Activated T-helper 17 cell treated with anti-CD3 and anti-CD28 coated beads, Interleukin-2, amount 50 U/mL, for 72 hours (primary cell): Measurements from ENCODE around the gene TNF. TPM values are rescaled to one million over a fixed set of nuclear protein-coding genes. Genes with fewer than 3 reads are reported as not detected.
A peak's percentile ranks its signal among the peaks of the same experiment; 100 is the strongest.

Source experiments
- ATAC-seq: fragments of 150-1000 bp; cut with Tn5 transposase; replicated peaks from 2 replicates; pipeline ENCODE4 v1.10.0; 2021; ENCODE audit warnings: mild to moderate bottlenecking, moderate library complexity
- H3K27ac Mint-ChIP-seq: one replicate; pipeline ENCODE4 v1.8.0; 2022; ENCODE audit warnings: mixed read lengths
- H3K27me3 Mint-ChIP-seq: one replicate; pipeline ENCODE4 v1.8.0; 2022; ENCODE audit warnings: mixed read lengths
- H3K36me3 Mint-ChIP-seq: one replicate; pipeline ENCODE4 v1.8.0; 2022; ENCODE audit warnings: low read depth, mild to moderate bottlenecking, mixed read lengths
- H3K4me1 Mint-ChIP-seq: one replicate; pipeline ENCODE4 v1.8.0; 2022; ENCODE audit warnings: mixed read lengths
- H3K4me3 Mint-ChIP-seq: one replicate; pipeline ENCODE4 v1.8.0; 2022; ENCODE audit warnings: mild to moderate bottlenecking, mixed read lengths
- H3K9me3 Mint-ChIP-seq: one replicate; pipeline ENCODE4 v1.8.0; 2022; ENCODE audit warnings: mixed read lengths
- total RNA-seq, 2 donors: library from RNA; stranded (reverse); gene quantifications; one replicate each; pipeline ENCODE4 v1.2.3, GENCODE V29; 2022

The TNF gene
- total RNA-seq, 2 donors from 2014 or later, result 69.5 to 199 TPM

DNA sequence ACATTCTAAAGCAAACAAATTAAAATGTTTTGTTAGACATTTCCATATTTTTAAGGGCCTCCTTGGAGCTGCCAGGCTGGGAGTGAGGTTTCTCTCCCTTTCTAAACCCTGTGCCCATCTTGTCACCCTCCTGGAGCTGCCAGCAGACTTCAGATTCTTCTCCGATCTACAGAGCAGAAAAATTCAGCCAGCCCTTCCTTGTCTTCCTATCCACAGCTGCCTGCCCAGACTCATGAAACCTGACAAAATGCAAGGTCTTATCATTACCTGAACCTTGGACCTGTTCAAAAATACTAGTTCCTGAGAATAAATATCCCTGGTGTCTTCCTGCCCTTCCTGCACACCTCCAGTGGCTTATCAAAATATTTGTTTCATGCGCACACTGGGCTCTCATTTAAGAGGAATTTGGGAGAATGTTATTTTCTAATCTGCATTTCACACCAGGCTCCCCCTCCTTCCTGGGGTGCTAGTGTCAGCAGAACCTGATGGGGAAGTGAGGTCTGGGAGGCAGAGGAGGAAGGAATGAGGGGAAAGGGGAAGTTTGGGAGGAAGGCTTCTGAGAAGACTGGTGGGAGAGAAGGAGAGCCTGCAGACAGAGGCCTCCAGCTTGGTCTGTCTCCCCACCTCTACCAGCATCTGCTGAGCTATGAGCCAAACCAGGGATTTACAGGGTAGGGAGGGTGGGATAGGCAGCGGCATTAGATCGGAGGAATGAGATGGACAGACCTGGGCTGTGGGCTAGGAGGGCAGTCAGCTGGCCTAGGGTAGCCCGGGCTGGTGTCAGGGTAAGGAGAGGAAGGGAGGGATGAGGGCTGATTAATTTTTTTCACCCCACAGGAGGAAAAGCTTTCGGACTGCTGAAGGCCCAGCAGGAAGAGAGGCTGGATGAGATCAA, 39.6 kb downstream of the TNF start, which contains the start of gene AIF1:
AIF1 (plus strand) TSS at position 551 of the 895 bp plus-strand sequence; CDS start at position 647, 96 bp downstream.
- peak within 1 kb of the TSS; percentile 56 for H3K4me3 Mint-ChIP-seq
- peak within 1 kb of the TSS; percentile 67 for H3K27ac Mint-ChIP-seq
- H3K9me3 Mint-ChIP-seq, result no peaks in the 10 kb centered on the region
- peaks cover 15% of the 10 kb centered on the region for H3K4me1 Mint-ChIP-seq
- no peak for ATAC-seq
- H3K36me3 Mint-ChIP-seq, result peaks cover 5% of the 10 kb centered on the region
- no peaks in the 10 kb centered on the region for H3K27me3 Mint-ChIP-seq

DNA sequence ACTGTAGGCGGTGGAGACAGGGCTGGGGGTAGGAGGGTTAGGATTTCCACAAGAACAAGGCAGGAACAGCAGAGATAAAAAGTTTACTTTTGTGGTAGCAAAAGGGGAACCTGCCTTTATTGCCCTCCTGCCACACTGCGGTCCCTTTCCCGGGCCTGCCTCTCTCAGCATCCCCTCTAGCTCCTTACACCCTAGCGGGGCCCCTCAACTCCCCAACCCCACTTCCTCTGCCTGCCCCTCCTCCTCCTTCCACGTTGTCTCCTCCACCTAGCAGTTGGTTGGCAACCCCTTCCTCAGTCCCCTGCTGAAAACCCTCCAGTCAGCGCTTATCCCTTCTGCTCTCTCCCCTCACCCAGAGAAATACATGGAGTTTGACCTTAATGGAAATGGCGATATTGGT, 40.4 kb downstream of the TNF start:
- H3K9me3 Mint-ChIP-seq, result no peaks in the 10 kb centered on the region
- peak overlapping the region; percentile 67 for H3K27ac Mint-ChIP-seq
- ATAC-seq, result no peak
- H3K4me1 Mint-ChIP-seq, result peaks cover 15% of the 10 kb centered on the region
- no peaks in the 10 kb centered on the region for H3K27me3 Mint-ChIP-seq
- H3K36me3 Mint-ChIP-seq, result peaks cover 10% of the 10 kb centered on the region
- H3K4me3 Mint-ChIP-seq, result peak overlapping the region; percentile 56

DNA sequence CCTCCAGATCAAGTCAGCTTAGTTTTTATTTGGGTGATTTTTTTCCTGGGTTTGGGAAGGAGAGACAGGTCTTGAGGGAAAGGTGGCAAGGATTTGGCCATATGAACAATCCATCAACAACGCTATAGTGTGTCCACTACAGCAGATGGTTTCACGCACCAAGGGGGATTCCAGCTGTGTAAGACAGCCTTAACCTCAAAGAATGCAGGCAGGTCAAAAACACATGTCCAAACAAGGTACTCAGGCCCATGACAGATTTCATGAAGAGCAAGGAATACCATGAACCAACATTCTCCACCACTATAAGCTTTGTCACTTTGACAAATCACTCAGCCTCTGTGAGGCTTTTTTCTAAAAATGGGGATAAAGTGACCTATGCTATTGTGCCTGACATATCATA, 41.6 kb downstream of the TNF start:
- H3K27ac Mint-ChIP-seq, result peak overlapping the region; percentile 67
- no peak for ATAC-seq
- H3K9me3 Mint-ChIP-seq, result no peaks in the 10 kb centered on the region

DNA sequence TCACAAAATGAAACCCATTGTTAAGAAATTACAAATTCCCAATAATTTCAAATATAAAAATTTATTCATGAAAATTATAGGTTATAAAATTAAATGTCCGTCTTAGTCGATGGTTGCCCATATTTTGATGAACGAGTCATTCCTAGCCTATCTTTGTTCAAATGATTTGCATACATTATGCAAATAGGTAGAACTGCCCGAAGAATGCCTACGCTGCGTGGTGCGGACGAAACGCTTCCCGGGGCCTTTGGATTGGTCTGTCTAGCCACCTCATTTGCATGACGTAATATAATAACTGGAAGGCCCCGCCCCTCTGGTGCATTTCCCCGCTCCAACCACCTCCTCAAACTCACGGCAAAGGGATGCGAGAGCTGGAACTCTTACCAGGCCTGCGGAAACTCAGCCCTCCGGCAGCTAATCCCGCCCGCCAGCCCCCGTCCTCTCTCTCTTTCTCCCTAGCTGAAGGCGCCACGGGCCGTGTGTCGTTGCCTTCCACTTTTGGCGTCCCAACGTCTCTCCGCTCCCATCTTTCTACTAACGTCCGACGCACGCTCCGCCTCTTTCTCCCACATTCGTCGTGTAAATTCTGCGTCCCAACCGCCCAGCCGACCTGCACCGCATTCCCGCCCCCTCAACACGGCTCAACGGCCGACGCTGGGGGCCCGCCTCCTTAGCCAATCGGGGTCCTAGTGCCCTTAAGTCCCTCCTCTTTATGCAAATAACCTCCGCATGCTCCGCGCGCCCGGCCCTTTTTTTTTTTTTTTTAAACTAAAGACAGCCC, 44.6 kb downstream of the TNF start:
- Mint-ChIP-seq H3K36me3 (peaks cover 53% of the 10 kb centered on the region), H3K4me3 (peak overlapping the region; percentile 82), H3K9me3 (no peaks in the 10 kb centered on the region), H3K27ac (peak overlapping the region; percentile 96), H3K27me3 (no peaks in the 10 kb centered on the region), H3K4me1 (peaks cover 32% of the 10 kb centered on the region)
- ATAC-seq, result peak; percentile 86

More for the DNA sequence above, 41.6 kb downstream of the TNF start:
- peaks cover 20% of the 10 kb centered on the region for H3K4me1 Mint-ChIP-seq
- peak overlapping the region; percentile 56 for H3K4me3 Mint-ChIP-seq
- H3K27me3 Mint-ChIP-seq, result no peaks in the 10 kb centered on the region
- H3K36me3 Mint-ChIP-seq, result peaks cover 23% of the 10 kb centered on the region

DNA sequence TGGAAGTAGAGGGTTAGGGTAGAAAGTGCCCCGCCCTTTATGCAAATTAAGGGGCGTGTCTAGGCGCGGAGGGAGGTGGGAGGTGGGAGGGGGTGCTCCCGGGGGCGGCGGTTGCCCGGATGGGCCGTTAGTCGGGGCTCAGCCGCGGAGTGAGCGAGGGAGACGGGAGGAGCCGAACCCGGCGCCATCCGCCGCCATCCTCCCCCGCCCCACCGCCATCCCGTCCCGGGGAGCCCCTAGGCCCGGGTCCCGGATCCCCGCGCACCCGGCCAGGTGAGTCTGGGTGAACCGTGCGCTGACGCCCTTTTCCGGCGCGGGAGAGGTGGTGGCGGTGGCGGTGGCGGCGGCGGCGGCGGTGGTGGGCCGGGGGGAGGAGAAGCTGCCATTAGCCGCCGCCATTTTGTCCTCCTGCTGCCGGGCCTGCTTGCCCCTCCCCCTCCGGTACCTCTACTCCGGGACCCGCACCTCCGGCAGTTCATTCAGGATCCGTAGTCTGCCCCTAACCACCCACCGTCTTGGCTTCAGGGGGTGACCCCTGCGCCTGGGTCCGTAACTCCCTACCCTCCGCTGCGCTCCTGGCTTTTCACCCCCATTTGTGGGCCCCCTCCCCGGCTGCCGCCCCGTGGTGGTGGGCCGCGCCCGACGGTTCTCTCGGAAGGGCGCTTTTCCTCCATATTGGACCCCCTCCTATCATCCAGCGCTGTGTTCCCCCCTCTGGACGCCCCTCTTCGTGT, 45.4 kb downstream of the TNF start, which contains the start of gene PRRC2A:
PRRC2A (plus strand) TSS at position 130 of the 734 bp plus-strand sequence. CDS start 2,075 bp downstream, outside the sequence.
- Mint-ChIP-seq H3K27me3 (no peaks in the 10 kb centered on the region), H3K27ac (peak within 1 kb of the TSS; percentile 96), H3K4me1 (peaks cover 32% of the 10 kb centered on the region), H3K36me3 (peaks cover 60% of the 10 kb centered on the region), H3K9me3 (no peaks in the 10 kb centered on the region), H3K4me3 (peak within 1 kb of the TSS; percentile 82)
- peak; percentile 37 for ATAC-seq

DNA sequence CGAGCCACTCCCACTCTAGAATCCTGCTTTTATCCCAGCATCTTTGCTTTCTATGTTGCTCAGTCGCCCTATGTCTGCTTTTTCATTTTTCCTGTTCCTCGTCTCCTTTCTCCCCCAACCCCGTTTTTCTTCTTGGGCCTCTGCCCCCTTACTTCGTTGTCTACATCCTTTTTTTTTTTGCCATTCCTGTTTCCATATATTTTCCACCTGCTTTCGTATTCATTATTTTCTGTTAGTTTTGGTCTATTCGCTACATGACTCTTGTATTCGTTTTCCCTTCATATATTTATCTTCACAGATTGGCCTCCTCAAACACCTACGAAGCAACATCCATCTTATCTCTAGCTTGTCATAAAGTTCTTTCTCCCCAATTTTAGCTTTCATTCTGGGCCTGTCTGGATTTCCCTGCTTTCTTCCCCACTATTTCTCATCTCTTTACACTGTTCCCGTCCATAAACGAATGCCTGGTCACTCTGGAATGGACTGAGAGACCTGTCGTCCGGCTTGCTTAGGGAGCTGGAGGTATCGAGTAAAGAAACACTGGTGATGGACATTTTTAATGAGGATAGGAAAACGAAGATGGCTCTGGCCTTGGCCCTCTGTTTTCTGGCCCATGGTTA, 46.1 kb downstream of the TNF start:
- Mint-ChIP-seq H3K9me3 (no peaks in the 10 kb centered on the region), H3K4me1 (peaks cover 30% of the 10 kb centered on the region), H3K4me3 (peak overlapping the region; percentile 82), H3K27ac (peak overlapping the region; percentile 96), H3K36me3 (peaks cover 67% of the 10 kb centered on the region), H3K27me3 (no peaks in the 10 kb centered on the region)
- no peak for ATAC-seq

DNA sequence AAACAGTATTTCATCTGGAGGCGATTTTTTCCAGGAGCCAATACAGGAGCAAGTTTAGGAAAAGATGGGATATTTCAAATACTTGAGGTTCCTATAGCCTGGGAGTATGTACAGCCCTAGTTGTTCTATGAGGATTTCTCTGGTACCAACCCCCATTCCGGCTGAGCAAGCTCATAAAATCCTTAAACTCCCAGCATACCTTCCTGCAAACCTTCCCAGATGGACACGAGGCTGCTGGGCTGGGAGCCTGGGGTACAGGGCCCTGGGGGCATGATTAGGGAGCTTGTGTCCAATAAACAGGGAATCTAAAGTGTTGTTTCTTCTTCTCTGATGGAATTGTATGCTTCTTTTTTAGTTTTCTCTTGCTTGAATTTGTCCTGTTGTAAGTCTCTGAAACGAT, 46.6 kb downstream of the TNF start:
- ATAC-seq, result no peak
- Mint-ChIP-seq H3K4me3 (peak overlapping the region; percentile 82), H3K36me3 (peaks cover 73% of the 10 kb centered on the region), H3K4me1 (peaks cover 27% of the 10 kb centered on the region), H3K9me3 (no peaks in the 10 kb centered on the region), H3K27ac (peak overlapping the region; percentile 96), H3K27me3 (no peaks in the 10 kb centered on the region)

DNA sequence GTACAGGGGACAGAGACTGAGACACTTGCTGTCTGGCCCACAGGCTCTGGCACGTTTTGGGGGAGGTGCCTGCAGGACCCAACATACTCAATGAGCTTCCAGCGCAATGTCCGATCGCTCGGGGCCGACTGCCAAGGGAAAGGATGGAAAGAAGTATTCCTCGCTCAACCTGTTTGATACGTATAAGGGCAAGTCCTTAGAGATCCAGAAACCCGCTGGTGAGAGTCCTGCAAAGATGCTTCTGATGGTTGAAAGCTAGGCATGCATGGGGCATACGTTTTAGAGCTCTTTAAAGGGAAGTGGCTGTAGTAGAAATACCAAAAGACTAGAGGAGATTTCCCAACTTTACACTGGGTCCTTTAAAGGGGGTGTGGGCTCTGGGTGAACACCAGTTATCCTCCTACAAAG, 47.3 kb downstream of the TNF start:
- H3K36me3 Mint-ChIP-seq, result peaks cover 80% of the 10 kb centered on the region
- H3K4me3 Mint-ChIP-seq, result peak overlapping the region; percentile 82
- no peak for ATAC-seq
- no peaks in the 10 kb centered on the region for H3K27me3 Mint-ChIP-seq
- peaks cover 27% of the 10 kb centered on the region for H3K4me1 Mint-ChIP-seq
- H3K9me3 Mint-ChIP-seq, result no peaks in the 10 kb centered on the region
- H3K27ac Mint-ChIP-seq, result peak overlapping the region; percentile 96

DNA sequence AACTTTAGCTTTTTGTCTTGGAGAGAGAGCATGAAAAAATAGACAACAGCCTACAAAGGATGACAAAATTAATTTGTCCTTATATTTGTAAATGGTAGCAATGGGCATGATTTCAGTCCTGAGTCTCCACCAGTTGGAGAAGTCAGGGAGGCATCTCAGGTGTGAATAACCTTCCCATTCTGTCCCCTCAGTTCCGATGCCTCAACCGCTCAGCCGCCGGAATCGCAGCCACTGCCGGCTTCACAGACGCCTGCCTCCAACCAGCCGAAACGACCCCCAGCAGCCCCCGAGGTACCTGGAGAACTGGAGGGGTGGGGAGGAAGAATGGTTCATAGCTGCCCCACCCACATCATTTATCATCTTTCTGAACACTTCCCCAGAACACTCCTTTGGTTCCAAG, 48.7 kb downstream of the TNF start:
- H3K27ac Mint-ChIP-seq, result peak overlapping the region; percentile 22
- H3K27me3 Mint-ChIP-seq, result no peaks in the 10 kb centered on the region
- no peak for ATAC-seq
- no peaks in the 10 kb centered on the region for H3K9me3 Mint-ChIP-seq
- H3K36me3 Mint-ChIP-seq, result peaks cover 93% of the 10 kb centered on the region
- peaks cover 27% of the 10 kb centered on the region for H3K4me1 Mint-ChIP-seq
- H3K4me3 Mint-ChIP-seq, result no peak overlapping the region

DNA sequence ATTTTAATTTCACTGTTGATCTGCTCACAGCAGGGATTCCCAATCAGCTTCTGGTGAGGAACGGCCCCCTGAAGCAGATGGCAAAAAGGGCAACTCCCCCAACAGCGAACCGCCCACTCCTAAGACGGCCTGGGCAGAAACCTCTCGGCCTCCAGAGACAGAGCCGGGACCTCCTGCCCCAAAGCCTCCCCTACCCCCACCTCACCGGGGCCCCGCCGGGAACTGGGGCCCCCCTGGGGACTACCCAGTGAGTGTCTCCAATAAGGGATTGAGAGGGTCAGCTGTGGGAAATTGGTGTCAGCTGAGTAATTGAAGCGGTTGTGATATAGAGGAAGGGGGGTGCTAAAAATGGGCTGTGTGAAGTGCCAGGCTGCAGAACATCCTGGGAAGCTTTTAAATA, 51.6 kb downstream of the TNF start:
- no peak for ATAC-seq

DNA sequence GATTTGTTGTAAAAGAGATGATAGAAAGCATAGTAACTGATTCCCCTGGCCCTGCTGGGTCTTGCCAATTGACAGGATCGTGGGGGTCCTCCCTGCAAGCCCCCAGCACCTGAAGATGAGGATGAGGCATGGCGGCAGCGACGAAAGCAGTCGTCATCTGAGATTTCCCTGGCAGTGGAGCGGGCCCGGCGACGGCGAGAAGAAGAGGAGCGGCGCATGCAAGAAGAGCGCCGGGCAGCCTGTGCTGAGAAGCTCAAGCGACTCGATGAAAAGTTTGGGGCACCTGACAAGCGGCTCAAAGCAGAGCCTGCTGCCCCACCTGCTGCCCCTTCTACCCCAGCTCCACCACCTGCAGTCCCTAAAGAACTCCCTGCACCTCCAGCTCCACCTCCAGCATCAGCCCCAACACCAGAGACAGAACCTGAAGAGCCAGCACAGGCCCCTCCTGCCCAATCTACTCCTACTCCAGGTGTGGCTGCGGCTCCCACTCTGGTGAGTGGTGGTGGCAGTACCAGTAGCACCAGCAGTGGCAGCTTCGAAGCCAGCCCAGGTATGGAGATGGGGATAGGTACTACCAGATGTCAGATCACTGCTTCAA, 52.4 kb downstream of the TNF start:
- no peak overlapping the region for H3K4me3 Mint-ChIP-seq
- H3K9me3 Mint-ChIP-seq, result no peaks in the 10 kb centered on the region
- ATAC-seq, result no peak
- no peaks in the 10 kb centered on the region for H3K27me3 Mint-ChIP-seq
- peak overlapping the region; percentile 73 for H3K27ac Mint-ChIP-seq
- peaks cover 100% of the 10 kb centered on the region for H3K36me3 Mint-ChIP-seq
- peaks cover 10% of the 10 kb centered on the region for H3K4me1 Mint-ChIP-seq

More for the DNA sequence above, 51.6 kb downstream of the TNF start:
- no peak overlapping the region for H3K4me3 Mint-ChIP-seq
- peaks cover 100% of the 10 kb centered on the region for H3K36me3 Mint-ChIP-seq
- no peaks in the 10 kb centered on the region for H3K9me3 Mint-ChIP-seq
- no peaks in the 10 kb centered on the region for H3K27me3 Mint-ChIP-seq
- H3K4me1 Mint-ChIP-seq, result peaks cover 18% of the 10 kb centered on the region
- peak overlapping the region; percentile 73 for H3K27ac Mint-ChIP-seq
